ENCODE results near the gene CA12.

CA12 gene

DNA sequence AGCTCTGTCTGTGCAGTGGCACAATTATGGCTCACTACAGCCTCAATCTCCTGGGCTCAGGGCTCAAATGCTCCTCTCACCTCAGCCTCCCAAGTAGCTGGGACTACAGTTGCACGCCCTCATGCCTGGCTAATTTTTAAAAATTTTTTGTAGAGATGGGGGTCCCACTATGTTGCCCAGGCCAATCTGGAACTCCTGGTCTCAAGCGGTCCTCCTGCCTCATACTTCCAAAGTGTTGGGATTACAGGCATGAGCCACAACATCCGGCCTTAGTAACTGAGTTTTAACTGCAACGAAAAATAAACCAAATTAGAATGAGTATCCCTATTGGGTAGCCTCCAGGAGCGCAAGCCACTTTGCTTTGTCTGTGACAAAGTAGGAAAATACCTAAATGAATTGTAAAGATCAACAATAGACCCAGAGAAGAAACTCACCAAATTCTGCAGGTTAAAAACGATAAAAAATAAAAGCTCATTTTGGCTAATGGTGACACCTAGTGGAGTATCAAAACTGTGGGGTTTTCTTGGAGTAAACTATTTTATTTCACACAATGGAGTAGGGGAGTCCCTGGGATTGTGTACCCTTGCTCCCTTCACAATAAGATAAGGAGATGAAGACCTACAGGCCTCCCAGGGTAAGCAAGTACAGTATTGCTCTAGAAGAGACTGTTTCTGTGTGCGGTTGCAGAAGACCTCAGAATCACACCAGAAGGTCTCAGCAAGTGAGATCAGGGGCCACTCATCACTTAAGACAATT is 21.0 kb upstream of the CA12 start:
- in situ Hi-C loops (cut with MboI; ENCODE audit: low sequenced_read_pairs), result no loop called here

DNA sequence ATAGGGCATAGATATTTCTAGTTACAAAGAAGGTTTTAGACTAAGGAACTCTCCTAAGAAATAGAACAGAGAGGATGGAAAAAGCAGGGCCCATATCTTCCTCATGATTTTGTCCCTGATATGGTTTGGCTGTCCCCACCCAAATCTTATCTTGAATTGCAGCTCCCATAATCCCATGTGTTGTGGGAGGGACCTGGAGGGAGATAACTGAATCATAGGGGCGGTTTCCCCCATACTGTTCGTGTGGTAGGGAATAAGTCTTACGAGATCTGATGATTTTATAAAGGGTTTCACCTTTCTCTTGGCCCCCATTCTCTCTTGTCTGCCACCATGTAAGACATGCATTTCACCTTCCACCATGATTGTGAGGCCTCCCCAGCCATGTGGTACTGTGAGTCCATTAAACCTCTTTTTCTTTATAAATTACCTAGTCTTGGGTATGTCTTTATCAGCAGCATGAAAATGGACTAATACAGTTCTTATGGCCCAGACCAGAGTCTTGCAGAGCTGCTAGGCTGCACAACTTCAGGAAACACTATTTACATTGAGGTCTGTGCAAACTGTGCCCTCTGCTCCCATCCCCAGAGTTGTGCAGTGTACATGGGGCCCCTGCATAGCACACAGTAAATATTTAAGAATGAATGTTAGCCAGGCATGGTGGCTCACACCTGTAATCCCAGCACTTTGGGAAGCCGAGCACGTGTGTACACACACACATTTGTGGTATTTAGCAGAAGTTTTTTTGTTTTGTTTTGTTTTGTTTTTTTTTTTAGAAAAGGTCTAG is 20.3 kb upstream of the CA12 start:
- in situ Hi-C loops (cut with MboI; ENCODE audit: low sequenced_read_pairs), result no loop called here

DNA sequence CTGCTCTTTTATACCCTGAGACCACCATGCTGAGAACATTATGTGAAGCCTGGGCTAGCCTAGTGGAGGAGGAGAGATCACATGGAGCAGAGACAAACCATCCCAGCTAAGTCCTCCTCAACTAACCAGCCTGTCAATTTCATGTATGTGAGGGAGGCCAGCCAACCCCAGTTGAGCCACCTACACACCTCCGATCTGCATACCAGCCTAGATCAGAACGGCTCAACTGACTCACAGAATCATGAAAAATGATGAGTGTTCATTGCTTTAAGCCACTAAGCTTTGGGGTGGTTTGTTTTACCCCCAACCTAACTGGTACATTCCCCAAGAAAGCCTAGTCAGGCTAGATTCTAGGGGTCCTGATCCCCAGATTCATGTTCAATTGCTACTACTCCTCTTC is 19.4 kb upstream of the CA12 start:
- in situ Hi-C loops (cut with MboI; ENCODE audit: low sequenced_read_pairs), result no loop called here

DNA sequence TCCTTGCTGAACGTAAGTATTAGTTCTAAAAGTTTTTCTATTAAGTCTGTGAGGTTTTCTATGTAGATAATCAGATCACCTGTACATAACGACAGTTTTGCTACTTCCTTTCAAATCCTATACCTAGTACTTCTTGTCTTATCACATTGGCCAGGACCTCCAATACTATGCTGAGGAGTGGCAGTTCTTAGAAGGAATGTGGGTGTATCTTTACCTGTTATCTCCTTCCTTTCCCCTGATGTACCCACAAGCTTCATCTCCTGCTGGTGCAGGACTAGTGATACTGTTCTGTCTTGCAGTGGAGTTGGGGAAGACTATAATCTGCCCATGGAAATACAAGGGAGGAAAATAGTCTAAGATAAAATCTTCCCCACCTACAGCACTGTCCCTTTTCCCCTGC is 16.8 kb upstream of the CA12 start:
- in situ Hi-C loops (cut with MboI; ENCODE audit: low sequenced_read_pairs), result no loop called here

DNA sequence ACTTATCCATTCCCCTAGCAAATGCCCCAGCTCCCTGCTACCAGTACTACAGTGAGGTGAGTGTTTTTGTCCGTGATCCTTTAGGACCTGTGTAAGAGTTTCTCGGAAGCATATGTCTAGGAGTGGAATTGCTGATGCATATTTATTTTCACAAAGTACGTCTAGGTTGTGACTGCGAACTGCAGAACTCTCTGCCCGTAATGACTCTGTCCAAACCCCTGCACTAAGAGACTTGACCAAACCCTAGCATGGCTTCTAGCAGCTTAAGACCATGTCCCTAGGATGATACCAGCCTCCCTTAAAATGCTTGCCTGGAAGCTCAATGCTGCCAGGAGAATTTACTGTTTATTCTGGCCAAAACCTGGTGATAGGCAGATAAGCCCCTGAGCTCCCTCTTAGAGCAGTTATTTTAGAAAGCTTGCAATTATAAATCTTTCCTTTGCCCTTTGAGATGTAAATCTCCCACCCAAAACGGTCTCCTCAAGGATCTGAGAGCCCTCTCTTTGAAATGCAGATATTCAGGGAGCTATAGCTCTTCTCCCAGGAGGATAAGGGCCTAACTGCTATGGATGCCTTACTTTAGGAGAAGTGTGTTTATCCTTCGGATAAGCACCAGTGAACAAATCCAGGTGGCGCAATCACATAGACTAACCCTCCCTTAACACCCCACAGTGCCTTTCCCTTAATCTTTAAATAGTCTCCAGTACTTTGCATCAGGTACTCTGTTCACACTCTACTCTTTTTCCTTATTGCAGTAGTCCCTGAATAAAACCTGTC is 14.7 kb upstream of the CA12 start:
- in situ Hi-C loops (cut with MboI; ENCODE audit: low sequenced_read_pairs), result no loop called here

DNA sequence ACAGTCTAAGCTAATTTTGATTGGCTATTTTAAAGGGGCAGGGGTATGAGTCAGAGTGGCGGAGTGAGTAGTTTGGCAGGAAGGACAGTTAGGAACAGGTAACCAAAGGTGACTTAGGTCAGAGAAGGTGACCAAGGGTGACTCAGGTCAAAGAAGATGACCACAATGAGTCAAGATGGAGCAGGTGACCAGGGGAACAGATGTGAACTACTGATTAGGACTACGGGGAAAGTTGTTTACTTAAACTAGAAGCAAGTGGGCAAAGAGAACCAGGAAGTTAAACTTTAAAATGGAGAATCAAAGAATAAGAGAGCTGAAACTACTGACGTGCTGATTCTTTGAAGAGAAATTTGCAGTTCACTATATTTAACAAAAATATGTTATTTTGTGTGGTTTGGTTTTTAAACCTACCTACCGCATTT is 14.1 kb upstream of the CA12 start:
- in situ Hi-C loops (cut with MboI; ENCODE audit: low sequenced_read_pairs), result no loop called here

DNA sequence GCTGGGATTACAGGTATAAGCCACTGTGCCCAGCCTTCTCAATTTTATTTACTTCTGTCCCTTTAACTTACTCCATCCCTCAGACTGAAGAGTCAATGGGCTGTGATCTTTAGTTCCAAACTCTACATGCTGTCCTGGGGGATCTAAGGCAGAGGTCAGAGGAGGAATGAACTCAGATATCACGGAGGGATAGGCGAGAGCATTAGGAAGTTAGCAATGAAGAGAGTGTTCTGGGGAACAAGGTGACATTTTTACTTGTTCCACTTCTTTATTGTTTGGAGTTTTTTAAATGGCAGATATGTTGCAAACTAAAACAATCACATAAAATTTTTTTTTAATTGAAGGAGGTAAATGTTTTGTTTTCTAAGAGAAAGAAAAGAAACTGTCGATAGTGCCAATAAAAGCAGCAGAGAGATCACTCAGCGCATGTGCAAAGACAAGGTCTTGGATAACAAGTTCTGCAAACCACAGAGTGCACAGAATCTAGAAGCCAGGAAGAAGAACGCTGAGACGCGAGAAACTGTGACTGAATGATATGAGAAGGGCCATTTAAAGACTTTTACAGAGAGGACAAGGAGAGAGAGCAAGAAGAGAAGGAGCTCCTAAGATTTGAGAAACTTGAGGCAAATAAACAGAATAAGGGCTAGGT is 10.8 kb upstream of the CA12 start:
- in situ Hi-C loops (cut with MboI; ENCODE audit: low sequenced_read_pairs), result no loop called here

DNA sequence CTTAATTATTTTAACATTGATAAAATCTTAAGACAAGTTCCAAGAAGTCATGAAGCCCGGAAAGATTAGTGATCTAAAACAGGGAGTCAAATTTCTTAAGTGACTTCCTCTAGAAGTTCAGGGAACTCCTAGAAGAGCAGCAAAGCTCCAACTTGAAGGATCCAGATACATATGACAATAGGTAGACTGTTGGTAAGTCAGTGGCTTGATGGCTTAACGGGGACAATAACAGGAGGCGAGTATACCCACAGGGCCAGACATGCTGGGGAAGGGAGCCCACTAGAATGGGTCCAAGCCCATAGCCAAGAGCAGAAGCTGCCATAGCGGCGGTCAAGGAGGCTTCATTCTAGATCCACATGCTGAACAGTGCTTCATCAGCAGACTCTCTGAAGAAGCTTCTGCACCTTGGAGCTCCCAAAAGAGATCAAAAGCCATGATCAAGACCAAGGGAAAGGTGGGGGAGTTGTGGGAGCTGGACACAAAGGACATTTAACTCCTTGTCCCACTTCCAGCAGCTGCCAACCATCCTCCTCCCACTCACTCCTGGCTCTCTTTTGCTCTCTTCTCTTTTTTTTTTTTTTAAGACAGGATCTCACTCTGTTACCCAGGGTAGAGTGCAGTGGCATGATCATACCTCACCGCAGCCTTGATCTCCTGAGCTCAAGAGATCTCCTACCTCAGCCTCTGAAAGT is 10.2 kb upstream of the CA12 start:
- in situ Hi-C loops (cut with MboI; ENCODE audit: low sequenced_read_pairs), result no loop called here

DNA sequence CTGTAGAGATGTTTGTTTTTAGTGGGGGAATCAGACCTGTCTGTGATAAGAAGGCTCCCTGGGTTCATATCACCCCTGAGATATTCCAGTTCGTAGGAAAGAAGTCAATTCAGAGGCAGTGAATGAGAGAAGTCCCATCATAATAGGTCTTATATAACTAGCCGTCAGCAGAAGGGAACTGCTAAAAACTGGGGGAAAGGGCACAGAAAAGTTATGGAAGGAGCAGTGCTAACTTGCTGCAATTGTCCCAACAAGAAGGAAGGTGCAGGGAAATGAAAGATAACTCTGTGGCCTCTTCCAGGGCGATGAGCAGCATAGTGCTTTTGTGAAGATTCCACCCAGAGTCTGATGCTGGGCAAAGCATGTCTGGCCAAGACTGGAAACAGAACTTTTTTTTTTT is 9.0 kb upstream of the CA12 start:
- in situ Hi-C loops (cut with MboI; ENCODE audit: low sequenced_read_pairs), result no loop called here

DNA sequence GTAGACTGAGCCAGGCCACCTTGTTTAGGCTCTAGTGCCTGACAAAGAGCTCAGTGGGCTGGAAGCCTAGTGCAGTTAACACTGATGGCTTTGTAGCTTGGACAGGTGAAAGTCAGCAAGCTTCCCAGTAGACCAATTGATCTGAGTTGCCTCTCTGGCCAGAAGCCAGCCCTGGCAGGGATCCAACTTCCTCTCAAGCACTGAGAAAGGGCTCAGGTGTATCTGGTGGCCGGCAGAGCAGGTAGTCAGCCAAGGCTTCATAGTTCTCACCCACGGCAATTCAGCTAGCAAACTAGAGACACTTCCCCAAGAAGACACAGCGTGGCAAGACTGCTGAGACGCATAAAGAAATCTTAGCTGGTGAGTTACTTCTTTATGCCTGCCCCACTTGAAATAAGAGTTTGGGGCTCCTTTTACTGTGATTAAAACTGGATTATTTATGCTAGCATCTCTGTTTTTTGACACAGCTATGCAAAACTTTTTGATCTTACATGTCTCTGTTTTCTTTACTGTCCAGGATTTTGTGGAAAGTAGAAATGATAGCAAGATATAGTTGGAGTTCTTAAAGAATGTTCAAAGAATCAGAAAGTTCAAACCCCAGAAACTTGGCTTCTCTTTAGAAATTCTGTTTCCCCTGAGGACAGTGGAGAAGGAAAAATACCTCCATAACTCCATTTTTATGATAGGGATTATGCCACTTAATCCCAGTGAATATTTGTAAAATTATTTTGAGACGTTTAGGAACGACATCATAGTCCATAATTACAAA is 8.4 kb upstream of the CA12 start:
- in situ Hi-C loops (cut with MboI; ENCODE audit: low sequenced_read_pairs), result no loop called here

DNA sequence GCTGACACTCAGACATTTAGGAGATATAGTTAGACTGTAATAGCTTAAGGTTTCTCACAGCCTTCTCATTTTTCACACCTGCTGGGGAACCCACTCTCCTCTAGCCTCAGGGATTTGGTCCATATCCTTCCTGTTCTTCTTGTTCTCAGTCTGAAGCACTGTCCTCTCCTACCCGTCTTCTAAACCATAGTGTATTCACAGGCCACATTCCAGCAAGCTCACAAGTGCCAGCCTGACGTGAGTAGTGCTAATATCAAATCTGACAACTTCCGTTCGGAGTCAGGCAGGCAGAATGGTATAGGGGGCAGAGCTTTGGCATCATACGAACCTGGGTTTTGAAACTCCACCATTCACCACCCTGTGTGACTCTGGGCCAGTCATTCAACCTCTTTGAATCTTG is 6.9 kb upstream of the CA12 start:
- in situ Hi-C loops (cut with MboI; ENCODE audit: low sequenced_read_pairs), result no loop called here

DNA sequence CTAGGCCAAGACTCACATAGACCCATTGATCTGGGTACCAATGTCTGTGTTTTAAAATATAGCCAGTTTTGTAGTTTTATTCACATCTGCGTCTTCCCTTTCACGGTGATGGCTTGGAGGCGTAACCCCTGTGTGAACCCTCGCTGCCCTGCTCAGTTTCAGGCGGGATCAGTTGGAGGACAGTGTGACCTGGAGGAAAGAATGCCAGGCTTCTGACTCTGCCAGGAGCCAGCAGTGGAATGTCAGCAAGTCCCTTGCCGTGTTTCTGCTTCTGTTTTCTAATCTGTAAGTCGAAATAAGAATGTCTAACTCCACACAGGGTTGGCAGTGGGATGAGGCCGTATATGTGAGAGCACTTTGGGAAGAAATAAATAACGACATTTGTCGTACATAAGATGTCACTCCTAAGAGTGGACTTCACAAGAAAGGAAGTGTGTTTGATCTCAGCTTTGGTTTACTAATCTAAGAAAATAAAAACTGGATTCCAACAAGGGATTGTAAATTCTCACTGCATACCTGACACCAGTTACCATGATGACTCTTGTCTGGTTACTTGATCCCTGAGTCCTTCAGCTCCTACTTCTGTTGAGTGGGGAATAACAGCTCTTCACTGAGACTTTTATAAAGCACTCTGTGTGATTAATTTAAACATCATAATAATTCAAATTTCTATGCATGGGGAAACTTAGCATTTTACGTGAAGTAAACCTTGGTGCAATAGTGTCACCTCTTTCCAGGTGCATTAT is 6.3 kb upstream of the CA12 start:
- in situ Hi-C loops (cut with MboI; ENCODE audit: low sequenced_read_pairs), result no loop called here

DNA sequence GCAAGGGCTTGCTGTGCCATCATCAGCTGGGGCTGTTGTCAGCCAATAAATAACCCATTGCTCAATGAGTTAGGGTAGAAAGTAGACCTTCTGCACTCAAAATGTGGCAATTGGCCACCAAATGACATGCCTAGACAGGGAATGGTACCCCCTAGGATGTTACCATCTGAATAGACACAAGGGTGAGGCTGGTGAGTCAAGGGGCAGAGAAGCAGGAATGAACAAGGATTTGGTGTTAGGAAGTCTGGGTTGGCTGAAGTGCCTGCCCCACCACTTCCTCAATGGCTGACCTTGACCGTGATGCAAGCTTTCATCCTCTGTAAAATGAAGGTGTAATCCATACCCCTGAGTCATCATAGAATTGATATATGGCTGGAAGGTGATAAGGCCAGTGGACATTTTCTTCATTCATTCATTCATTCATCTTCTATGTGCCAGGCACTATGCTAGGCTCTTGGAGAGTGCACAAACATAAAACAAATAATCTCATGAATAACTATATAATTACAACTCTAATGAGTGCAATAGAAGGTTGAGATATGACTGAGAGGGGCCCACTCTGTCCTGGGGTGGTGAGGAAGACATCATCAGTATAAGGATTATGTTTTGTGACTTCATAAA is 4.4 kb upstream of the CA12 start:
- in situ Hi-C loops (cut with MboI; ENCODE audit: low sequenced_read_pairs), result no loop called here

DNA sequence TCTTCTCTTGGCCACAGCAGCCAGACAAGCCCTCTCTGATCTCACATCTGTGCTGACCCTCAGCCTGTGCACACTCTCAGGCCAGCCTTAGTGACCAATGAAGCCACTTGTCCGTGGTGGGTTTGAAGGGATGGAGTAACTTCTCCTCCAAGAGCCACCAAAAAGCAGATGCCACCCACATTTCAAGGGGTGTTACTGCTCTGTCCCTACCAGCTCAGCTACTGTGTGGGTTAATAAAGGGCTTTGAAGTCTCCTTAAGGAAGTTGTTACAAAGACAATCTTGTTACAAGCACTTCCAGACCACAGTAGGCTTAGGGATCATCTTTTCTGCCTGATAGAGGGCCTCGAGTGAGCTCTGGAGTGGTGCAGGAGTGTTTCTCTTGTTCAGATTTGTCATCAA is 3.3 kb upstream of the CA12 start:
- in situ Hi-C loops (cut with MboI; ENCODE audit: low sequenced_read_pairs), result no loop called here

DNA sequence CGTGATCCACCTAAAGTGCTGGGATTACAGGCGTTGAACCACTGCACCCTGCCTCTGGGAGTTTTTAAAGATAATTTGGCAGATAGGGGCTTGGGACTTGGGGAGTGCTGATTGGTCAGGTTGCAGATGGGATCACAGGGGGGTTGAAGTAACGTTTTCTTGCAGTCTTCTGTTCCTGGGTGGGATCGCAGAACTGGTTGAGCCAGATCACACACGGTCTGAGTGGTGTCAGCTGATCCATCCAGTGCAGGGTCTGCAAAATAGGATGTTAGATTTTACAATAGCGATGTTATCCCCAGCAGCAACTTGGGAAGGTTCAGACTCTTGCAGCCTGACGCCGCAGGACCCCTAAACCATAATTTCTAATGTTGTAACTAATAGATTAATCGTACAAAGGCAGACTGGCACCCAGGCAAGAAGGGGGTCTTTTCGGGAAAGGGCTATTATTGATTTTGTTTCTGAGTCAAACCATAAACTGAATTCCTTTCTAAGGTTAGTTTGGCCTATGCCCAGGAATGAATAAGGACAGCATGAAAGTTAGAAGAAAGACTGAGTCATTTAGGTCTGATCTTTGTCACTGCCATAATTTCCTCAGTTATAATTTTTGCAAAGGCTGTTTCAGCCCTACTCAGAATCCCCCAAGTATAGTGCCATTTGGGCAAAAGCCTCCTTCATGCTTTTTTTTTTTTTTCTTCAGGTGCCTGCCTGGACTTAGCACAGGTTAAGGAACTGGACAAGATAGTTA is 1.5 kb upstream of the CA12 start:
- in situ Hi-C loops (cut with MboI; ENCODE audit: low sequenced_read_pairs), result no loop called here

DNA sequence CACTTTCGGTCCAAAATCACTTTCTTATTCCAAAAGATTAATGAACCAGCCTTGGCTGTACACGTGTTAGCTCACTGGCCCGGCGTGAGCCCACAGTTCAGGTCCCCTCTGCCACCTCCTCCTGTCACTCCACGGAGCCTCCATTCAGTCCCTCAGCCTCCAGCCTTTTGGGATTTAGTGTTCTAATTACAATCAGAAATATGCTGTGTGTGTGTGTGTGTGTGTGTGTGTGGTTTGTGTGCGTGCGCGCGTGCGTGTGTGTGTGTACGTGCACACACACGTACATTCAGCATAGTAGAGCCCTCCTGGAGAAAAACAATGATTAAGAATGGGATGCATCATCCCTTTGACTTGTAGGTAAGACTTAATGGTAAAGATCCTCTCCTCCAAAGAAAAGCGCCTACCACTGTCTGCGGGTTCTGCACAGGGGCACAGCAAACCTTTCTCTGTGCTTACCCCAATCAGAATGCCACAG is 801 bp downstream of the CA12 start:
- in situ Hi-C loops (cut with MboI; ENCODE audit: low sequenced_read_pairs), result no loop called here

DNA sequence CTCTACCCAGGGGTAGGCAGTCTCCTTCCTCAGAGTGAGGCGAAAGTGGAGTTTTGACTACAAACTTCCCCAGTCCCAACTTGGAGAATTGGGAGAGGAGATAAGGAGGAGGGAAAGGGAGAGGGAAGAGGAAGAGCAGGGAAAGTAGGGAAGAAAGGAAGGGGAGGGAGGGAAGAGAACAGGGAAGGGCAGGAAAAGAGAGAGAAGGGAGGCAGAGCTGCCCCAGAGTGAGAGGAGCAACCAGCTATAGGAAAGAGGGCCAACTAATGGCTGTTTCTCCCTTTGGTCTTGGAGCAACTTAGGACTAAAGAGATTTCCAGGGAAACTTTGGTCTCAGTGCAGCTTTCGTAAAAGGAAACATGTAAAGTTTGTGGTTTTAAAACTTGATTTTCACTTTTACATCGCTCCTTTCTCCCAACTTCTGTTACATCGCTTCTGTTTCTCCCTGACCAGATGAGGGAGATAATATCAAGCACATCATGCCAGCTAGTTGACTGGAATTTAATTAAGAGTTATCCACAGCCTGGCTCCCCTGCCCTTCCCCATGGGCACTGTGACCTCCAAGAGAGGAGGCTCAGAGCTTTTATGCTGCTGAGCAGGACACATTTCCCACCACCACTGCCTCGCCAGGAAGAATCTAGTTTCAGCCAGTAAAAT is 1.4 kb downstream of the CA12 start:
- in situ Hi-C loops (cut with MboI; ENCODE audit: low sequenced_read_pairs), result no loop called here
